GM21367 (cell line): ENCODE measurements around the gene MAML2.

Experiments used
- ATAC-seq: cut with Tn5 transposase; IDR thresholded peaks from one replicate; pipeline ENCODE4 v1.9.1; 2021; ENCODE audit not compliant: unreplicated experiment

The MAML2 gene

GRCh38 chr11:96339706-96340554 lies 3.1 kb downstream of the MAML2 start:
- ATAC-seq = no peak

GRCh38 chr11:96338910-96339705 lies 3.9 kb downstream of the MAML2 start:
- peak; percentile 38 for ATAC-seq

GRCh38 chr11:96337541-96338431 lies 5.2 kb downstream of the MAML2 start:
- ATAC-seq = peak; percentile 28

GRCh38 chr11:96335388-96335787 lies 7.6 kb downstream of the MAML2 start:
- no peak for ATAC-seq

- no peak for ATAC-seq
These were observed 8.8 kb downstream of the MAML2 start for GRCh38 chr11:96334219-96334618.

- ATAC-seq = no peak
These were observed 9.7 kb downstream of the MAML2 start for GRCh38 chr11:96333191-96333719.

GRCh38 chr11:96332126-96332771 lies 10.7 kb downstream of the MAML2 start:
- ATAC-seq = no peak

GRCh38 chr11:96331699-96332116 lies 11.3 kb downstream of the MAML2 start:
- no peak for ATAC-seq

GRCh38 chr11:96330511-96330859 lies 12.5 kb downstream of the MAML2 start:
- no peak for ATAC-seq

- ATAC-seq = no peak
These were observed 13.0 kb downstream of the MAML2 start for GRCh38 chr11:96329855-96330510.

- no peak for ATAC-seq
These were observed 13.6 kb downstream of the MAML2 start for GRCh38 chr11:96329419-96329818.

GRCh38 chr11:96328395-96329010 lies 14.5 kb downstream of the MAML2 start:
- ATAC-seq = no peak

- ATAC-seq = no peak
These were observed 16.0 kb downstream of the MAML2 start for GRCh38 chr11:96326959-96327358.

GRCh38 chr11:96324912-96325311 lies 18.1 kb downstream of the MAML2 start:
- ATAC-seq = no peak

- ATAC-seq = no peak
These were observed 19.4 kb downstream of the MAML2 start for GRCh38 chr11:96323642-96323985.

GRCh38 chr11:96322775-96323641 lies 20.0 kb downstream of the MAML2 start:
- ATAC-seq = no peak

- ATAC-seq = no peak
These were observed 21.9 kb downstream of the MAML2 start for GRCh38 chr11:96321091-96321490.

GRCh38 chr11:96319898-96320656 lies 22.9 kb downstream of the MAML2 start:
- ATAC-seq = no peak
